ENCODE measurements around the gene C3. TPM values are rescaled to one million over a fixed set of nuclear protein-coding genes. Genes with fewer than 3 reads are reported as not detected.
A peak's percentile ranks its signal among the peaks of the same experiment; 100 is the strongest.

The C3 gene
- total RNA-seq, 1 experiment from 2014 or later: 7.0 TPM

DNA sequence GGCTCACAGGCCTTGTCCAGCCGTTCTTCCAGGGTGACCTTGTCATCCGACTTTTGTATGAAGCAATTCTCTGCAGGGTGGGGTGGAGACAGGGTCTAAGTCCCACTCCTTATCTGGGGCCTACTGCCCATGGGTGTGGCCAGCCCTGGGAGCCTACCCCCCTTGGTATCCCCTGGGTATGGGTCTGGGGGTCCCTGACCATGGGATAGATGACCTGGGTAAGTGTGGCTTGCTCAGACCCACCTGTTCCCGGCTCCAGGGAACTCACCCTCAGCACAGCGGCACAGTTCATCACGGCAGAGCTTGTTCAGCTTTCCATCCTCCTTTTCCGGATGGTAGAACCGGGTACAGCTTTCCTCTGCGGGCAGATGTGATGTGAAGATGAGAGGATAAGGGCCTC lies 41.3 kb downstream of the C3 start:
- ChIA-PET POLR2A (no interaction called here), RAD21 (ENCODE audit: low non-redundant PET in 1 of 2, low total read pairs in 2 of 2, uncharacterized antibody in 2 of 2, unreplicated experiment in 2 of 2) (no interaction called here), CTCF (no interaction called here)
- peaks cover 12 to 29% of the 10 kb centered on the region in 2 experiments for H3K4me1 ChIP-seq (ENCODE audit: control insufficient read depth in 1 of 2, insufficient read depth in 2 of 2, low read length in 2 of 2)
- TF ChIP-seq POLR2A (IDR thresholded peaks at IDR 0.05; ENCODE audit: borderline replicate concordance, extremely low read depth, insufficient read depth, insufficient read length) (no peak), SP1 (IDR thresholded peaks at IDR 0.05; ENCODE audit: low read depth) (no peak), ZNF274 (IDR thresholded peaks at IDR 0.05; ENCODE audit: low read depth, low read length) (no peak), EGR1 (IDR thresholded peaks at IDR 0.05; ENCODE audit: low read depth) (no peak), ELF1 (IDR thresholded peaks at IDR 0.05; ENCODE audit: borderline replicate concordance, low read depth) (no peak), SRF (IDR thresholded peaks at IDR 0.05; ENCODE audit: low read depth) (no peak), SIN3A (IDR thresholded peaks at IDR 0.05; ENCODE audit: low read depth) (no peak), JUND (IDR thresholded peaks at IDR 0.05) (no peak), FOSL1 (IDR thresholded peaks at IDR 0.05; ENCODE audit: low read depth) (no peak)
- TF ChIP-seq, protein P1, sequence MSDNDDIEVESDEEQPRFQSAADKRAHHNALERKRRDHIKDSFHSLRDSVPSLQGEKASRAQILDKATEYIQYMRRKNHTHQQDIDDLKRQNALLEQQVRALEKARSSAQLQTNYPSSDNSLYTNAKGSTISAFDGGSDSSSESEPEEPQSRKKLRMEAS (IDR thresholded peaks at IDR 0.05): no peak
- TF ChIP-seq, protein P2, sequence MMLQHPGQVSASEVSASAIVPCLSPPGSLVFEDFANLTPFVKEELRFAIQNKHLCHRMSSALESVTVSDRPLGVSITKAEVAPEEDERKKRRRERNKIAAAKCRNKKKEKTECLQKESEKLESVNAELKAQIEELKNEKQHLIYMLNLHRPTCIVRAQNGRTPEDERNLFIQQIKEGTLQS (IDR thresholded peaks at IDR 0.05): no peak
- H3K9ac ChIP-seq (ENCODE audit: low read length): no peak overlapping the region
- no peaks in the 10 kb centered on the region for H4K20me1 ChIP-seq (ENCODE audit: insufficient read depth)
- intact Hi-C loops (cut with micrococcal nuclease): no loop called here
- H3K9me2 ChIP-seq (ENCODE audit: insufficient read depth): no peaks in the 10 kb centered on the region
- no peaks in the 10 kb centered on the region for H3K27me3 ChIP-seq (ENCODE audit: insufficient read depth, low read length)
- no peaks in the 10 kb centered on the region for H3K79me2 ChIP-seq (ENCODE audit: insufficient read depth, low read length)
- H3K4me2 ChIP-seq (ENCODE audit: low read length): no peak overlapping the region
- BruUV-seq (replicated peaks): no TSS peak
- H3K4me3 ChIP-seq (replicated peaks in 1 of 2; ENCODE audit: low read depth in 1 of 2, low read length in 2 of 2): no peak overlapping the region
- H3K9me3 ChIP-seq (ENCODE audit: control insufficient read depth in 1 of 2, insufficient read depth in 1 of 2, low read depth in 1 of 2, low read length in 2 of 2): no peaks in the 10 kb centered on the region
- DNase-seq (ENCODE audit: low read depth, low spot score): no peak
- no peak for ATAC-seq
- H2AFZ ChIP-seq (ENCODE audit: low read depth, low read length, poor library complexity, severe bottlenecking): no peak overlapping the region
- H3K27ac ChIP-seq (ENCODE audit: low read depth, low read length): no peak overlapping the region
- H3K36me3 ChIP-seq (ENCODE audit: control insufficient read depth in 1 of 2, insufficient read depth in 2 of 2, low read length in 2 of 2): no peaks in the 10 kb centered on the region

DNA sequence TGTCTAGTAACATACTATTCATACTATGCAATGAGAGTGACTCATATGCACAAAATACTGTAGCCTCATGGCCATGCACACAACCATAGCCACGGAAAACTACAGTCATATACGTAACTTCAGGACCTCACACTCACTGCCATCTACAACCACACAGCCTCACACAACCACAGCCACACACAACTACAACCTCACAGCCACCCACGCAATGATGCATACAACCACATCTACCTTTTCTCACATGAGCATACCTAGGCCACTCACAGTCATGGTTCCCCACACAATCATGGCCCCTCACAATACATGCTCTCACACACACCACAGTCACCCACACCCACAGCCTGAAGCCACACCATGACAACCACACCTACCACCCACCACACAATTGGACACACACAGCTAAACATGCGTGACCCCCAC lies 41.8 kb downstream of the C3 start:
- ChIA-PET POLR2A (no interaction called here), CTCF (no interaction called here), RAD21 (ENCODE audit: low non-redundant PET in 1 of 2, low total read pairs in 2 of 2, uncharacterized antibody in 2 of 2, unreplicated experiment in 2 of 2) (no interaction called here)
- DNase-seq (ENCODE audit: low read depth, low spot score): no peak
- BruUV-seq (replicated peaks): no TSS peak
- Histone ChIP-seq H2AFZ (ENCODE audit: low read depth, low read length, poor library complexity, severe bottlenecking) (no peak overlapping the region), H3K27me3 (ENCODE audit: insufficient read depth, low read length) (no peaks in the 10 kb centered on the region), H3K27ac (ENCODE audit: low read depth, low read length) (no peak overlapping the region), H3K4me3 (replicated peaks in 1 of 2; ENCODE audit: low read depth in 1 of 2, low read length in 2 of 2) (no peak overlapping the region), H3K4me2 (ENCODE audit: low read length) (0 out of 2 replicates have a peak overlapping the region, but pooled peaks have one; percentile 10), H3K9me2 (ENCODE audit: insufficient read depth) (no peaks in the 10 kb centered on the region), H3K4me1 (ENCODE audit: control insufficient read depth in 1 of 2, insufficient read depth in 2 of 2, low read length in 2 of 2) (peaks cover 12 to 30% of the 10 kb centered on the region in 2 experiments), H4K20me1 (ENCODE audit: insufficient read depth) (no peaks in the 10 kb centered on the region), H3K36me3 (ENCODE audit: control insufficient read depth in 1 of 2, insufficient read depth in 2 of 2, low read length in 2 of 2) (no peaks in the 10 kb centered on the region), H3K79me2 (ENCODE audit: insufficient read depth, low read length) (no peaks in the 10 kb centered on the region), H3K9ac (ENCODE audit: low read length) (no peak overlapping the region), H3K9me3 (ENCODE audit: control insufficient read depth in 1 of 2, insufficient read depth in 1 of 2, low read depth in 1 of 2, low read length in 2 of 2) (no peaks in the 10 kb centered on the region)
- no peak for ATAC-seq
- intact Hi-C loops (cut with micrococcal nuclease): no loop called here
- TF ChIP-seq, protein P2 (IDR thresholded peaks at IDR 0.05): no peak
- no peak for TF ChIP-seq SIN3A (IDR thresholded peaks at IDR 0.05; ENCODE audit: low read depth)
- no peak for TF ChIP-seq POLR2AphosphoS5 (IDR thresholded peaks at IDR 0.05; ENCODE audit: low read depth, low read length)
- no peak for TF ChIP-seq JUND (IDR thresholded peaks at IDR 0.05)
- TF ChIP-seq, protein P3, sequence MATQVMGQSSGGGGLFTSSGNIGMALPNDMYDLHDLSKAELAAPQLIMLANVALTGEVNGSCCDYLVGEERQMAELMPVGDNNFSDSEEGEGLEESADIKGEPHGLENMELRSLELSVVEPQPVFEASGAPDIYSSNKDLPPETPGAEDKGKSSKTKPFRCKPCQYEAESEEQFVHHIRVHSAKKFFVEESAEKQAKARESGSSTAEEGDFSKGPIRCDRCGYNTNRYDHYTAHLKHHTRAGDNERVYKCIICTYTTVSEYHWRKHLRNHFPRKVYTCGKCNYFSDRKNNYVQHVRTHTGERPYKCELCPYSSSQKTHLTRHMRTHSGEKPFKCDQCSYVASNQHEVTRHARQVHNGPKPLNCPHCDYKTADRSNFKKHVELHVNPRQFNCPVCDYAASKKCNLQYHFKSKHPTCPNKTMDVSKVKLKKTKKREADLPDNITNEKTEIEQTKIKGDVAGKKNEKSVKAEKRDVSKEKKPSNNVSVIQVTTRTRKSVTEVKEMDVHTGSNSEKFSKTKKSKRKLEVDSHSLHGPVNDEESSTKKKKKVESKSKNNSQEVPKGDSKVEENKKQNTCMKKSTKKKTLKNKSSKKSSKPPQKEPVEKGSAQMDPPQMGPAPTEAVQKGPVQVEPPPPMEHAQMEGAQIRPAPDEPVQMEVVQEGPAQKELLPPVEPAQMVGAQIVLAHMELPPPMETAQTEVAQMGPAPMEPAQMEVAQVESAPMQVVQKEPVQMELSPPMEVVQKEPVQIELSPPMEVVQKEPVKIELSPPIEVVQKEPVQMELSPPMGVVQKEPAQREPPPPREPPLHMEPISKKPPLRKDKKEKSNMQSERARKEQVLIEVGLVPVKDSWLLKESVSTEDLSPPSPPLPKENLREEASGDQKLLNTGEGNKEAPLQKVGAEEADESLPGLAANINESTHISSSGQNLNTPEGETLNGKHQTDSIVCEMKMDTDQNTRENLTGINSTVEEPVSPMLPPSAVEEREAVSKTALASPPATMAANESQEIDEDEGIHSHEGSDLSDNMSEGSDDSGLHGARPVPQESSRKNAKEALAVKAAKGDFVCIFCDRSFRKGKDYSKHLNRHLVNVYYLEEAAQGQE (IDR thresholded peaks at IDR 0.05; ENCODE audit: low read depth): no peak
- no peak for TF ChIP-seq POLR2A (IDR thresholded peaks at IDR 0.05; ENCODE audit: borderline replicate concordance, extremely low read depth, insufficient read depth, insufficient read length)
